Activated CD8-positive, alpha-beta T cell treated with anti-CD3 and anti-CD28 coated beads for 36 hours (primary cell): Measurements from ENCODE around the gene SMIM32. TPM values are rescaled to one million over a fixed set of nuclear protein-coding genes. Genes with fewer than 3 reads are reported as not detected.

Experiments used
- ATAC-seq: fragments of 200-7000 bp; cut with Tn5 transposase; one replicate; pipeline ENCODE4 v1.10.0; 2021; ENCODE audit warnings: mild to moderate bottlenecking, moderate library complexity
- CTCF ChIA-PET: fragments of 350-600 bp; sonication (Branson Sonifier 250); formaldehyde crosslinking; loops from one replicate; lab custom pipeline; 2021; ENCODE audit warnings: antibody characterized with exemption; lab: Charles Lee
- POLR2A ChIA-PET: fragments of 350-600 bp; sonication (Branson Sonifier 250); formaldehyde crosslinking; loops from one replicate; lab custom pipeline; 2021; ENCODE audit warnings: antibody characterized with exemption; lab: Charles Lee
- DNase-seq: peaks from one replicate; pipeline ENCODE4 v3.0.0-alpha.2; 2020
- H3K27ac Mint-ChIP-seq: one replicate; pipeline ENCODE4 v1.8.0; 2021; ENCODE audit warnings: mild to moderate bottlenecking, mixed read lengths
- H3K27me3 Mint-ChIP-seq: one replicate; pipeline ENCODE4 v1.8.0; 2021; ENCODE audit warnings: mixed read lengths
- H3K36me3 Mint-ChIP-seq: one replicate; pipeline ENCODE4 v1.8.0; 2021; ENCODE audit warnings: low read depth, mixed read lengths
- H3K4me1 Mint-ChIP-seq: one replicate; pipeline ENCODE4 v1.8.0; 2021; ENCODE audit warnings: low read depth, mixed read lengths
- H3K4me3 Mint-ChIP-seq: one replicate; pipeline ENCODE4 v1.8.0; 2021; ENCODE audit warnings: mild to moderate bottlenecking, moderate library complexity, mixed read lengths
- H3K9me3 Mint-ChIP-seq: one replicate; pipeline ENCODE4 v1.8.0; 2021; ENCODE audit warnings: mixed read lengths
- CTCF ChIP-seq: fragments of 200-600 bp; IDR thresholded peaks from one replicate; pipeline ENCODE4 v1.8.0; 2022; ENCODE audit warnings: antibody characterized with exemption, mild to moderate bottlenecking
- intact Hi-C: fragments of 100-400 bp; cut with micrococcal nuclease; formaldehyde crosslinking; loops from one replicate; pipeline ENCODE4 v1.10.0; 2022
- total RNA-seq, 2 experiments: library from RNA; stranded (reverse); gene quantifications; one replicate each; pipeline ENCODE4 v1.2.3, GENCODE V29; 2021

Gene SMIM32
- total RNA-seq, 2 experiments from 2014 or later, result not detected

GRCh38 chr5:136194576-136194975, 1.6 kb upstream of the SMIM32 start:
- Mint-ChIP-seq H3K4me1 (peaks cover 2% of the 10 kb centered on the region), H3K27ac (no peak overlapping the region), H3K4me3 (no peak overlapping the region), H3K27me3 (peaks cover 53% of the 10 kb centered on the region), H3K9me3 (no peaks in the 10 kb centered on the region), H3K36me3 (no peaks in the 10 kb centered on the region)
- TF ChIP-seq CTCF, result no peak
- intact Hi-C loops, result no loop called here
- DNase-seq (no peak), ATAC-seq (no peak)
- ChIA-PET CTCF (interaction anchor here (1.9 kb wide), 1 partner anchor 10 kb away, joined by 6 read pairs; no protein-coding TSS in a partner anchor), POLR2A (no interaction called here)

GRCh38 chr5:136193322-136193935, 467 bp upstream of the SMIM32 start:
- peaks cover 2% of the 10 kb centered on the region for H3K4me1 Mint-ChIP-seq
- ATAC-seq, result no peak

DNA sequence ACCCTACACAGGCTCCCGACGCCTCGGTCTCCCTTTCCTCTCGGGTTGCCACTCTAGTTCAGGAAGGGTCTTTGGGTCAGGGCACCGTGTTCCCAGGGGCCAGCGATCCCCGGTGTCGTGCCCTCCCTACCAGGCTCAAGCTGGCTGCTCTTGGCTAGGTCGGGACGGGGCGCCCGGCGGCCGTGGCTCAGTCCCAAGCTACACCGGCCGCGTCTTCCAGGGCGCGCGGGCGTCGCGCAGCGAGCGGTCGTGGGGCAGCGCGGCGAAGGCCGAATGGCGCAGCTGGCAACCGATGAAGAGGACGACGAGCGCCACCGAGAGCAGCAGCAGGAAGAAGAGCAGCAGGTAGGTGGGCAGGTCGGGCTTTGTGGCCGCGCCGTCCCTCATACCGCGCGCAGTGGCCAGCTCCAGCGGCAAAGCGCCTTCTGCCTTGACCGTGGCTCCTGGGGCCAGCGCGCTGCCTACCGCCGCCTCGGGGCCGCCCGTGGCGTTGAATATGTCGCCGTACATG, 892 bp downstream of the SMIM32 start:
- CTCF ChIA-PET, result no interaction called here
- DNase-seq (no peak), ATAC-seq (no peak)
- no peak overlapping the region for H3K27ac Mint-ChIP-seq
- H3K36me3 Mint-ChIP-seq, result peaks cover 3% of the 10 kb centered on the region
- TF ChIP-seq CTCF, result no peak
- H3K4me3 Mint-ChIP-seq, result no peak overlapping the region
- intact Hi-C loops, result no loop called here
- POLR2A ChIA-PET, result no interaction called here
- no peaks in the 10 kb centered on the region for H3K9me3 Mint-ChIP-seq
- H3K4me1 Mint-ChIP-seq, result peaks cover 2% of the 10 kb centered on the region
- H3K27me3 Mint-ChIP-seq, result peaks cover 52% of the 10 kb centered on the region

More at GRCh38 chr5:136193322-136193935, 467 bp upstream of the SMIM32 start:
- ChIA-PET POLR2A (no interaction called here), CTCF (no interaction called here)
- Mint-ChIP-seq H3K4me3 (no peak overlapping the region), H3K9me3 (no peaks in the 10 kb centered on the region), H3K36me3 (no peaks in the 10 kb centered on the region), H3K27me3 (peaks cover 53% of the 10 kb centered on the region), H3K27ac (no peak overlapping the region)
- TF ChIP-seq CTCF, result no peak
- intact Hi-C loops, result no loop called here
- DNase-seq, result no peak

- peaks cover 3% of the 10 kb centered on the region for H3K36me3 Mint-ChIP-seq
- TF ChIP-seq CTCF, result no peak
- ATAC-seq, result no peak
- intact Hi-C loops, result no loop called here
- no peak overlapping the region for H3K27ac Mint-ChIP-seq
- CTCF ChIA-PET, result no interaction called here
- POLR2A ChIA-PET, result no interaction called here
- DNase-seq, result no peak
- H3K4me1 Mint-ChIP-seq, result peaks cover 2% of the 10 kb centered on the region
- no peak overlapping the region for H3K4me3 Mint-ChIP-seq
- no peaks in the 10 kb centered on the region for H3K9me3 Mint-ChIP-seq
- H3K27me3 Mint-ChIP-seq, result peaks cover 51% of the 10 kb centered on the region
Measured at GRCh38 chr5:136191304-136192014, 1.5 kb downstream of the SMIM32 start.

DNA sequence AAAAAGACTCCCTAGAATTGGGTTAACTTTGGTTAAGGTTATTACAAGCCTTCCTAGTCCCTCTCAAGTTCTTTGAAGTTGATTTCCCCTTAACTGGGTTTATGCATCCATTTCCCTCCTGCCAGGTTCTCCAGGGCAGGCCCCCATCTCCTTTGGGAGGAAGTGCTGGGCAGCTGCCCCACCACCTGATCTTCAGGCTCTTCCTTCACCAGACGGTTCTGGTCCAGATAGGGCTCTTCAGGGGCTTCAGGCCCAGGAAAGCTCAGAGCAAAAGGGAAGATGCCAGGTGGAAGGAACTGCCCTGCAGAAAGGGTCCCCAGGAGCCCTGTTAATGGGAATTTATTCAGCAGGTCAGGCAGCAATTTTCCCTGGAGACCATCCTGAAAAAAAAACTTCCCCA, 2.1 kb downstream of the SMIM32 start:
- ChIA-PET POLR2A (no interaction called here), CTCF (no interaction called here)
- intact Hi-C loops, result no loop called here
- peaks cover 46% of the 10 kb centered on the region for H3K27me3 Mint-ChIP-seq
- no peak overlapping the region for H3K27ac Mint-ChIP-seq
- peaks cover 2% of the 10 kb centered on the region for H3K4me1 Mint-ChIP-seq
- no peak for TF ChIP-seq CTCF
- peaks cover 3% of the 10 kb centered on the region for H3K36me3 Mint-ChIP-seq
- no peak overlapping the region for H3K4me3 Mint-ChIP-seq
- DNase-seq (no peak), ATAC-seq (no peak)
- no peaks in the 10 kb centered on the region for H3K9me3 Mint-ChIP-seq
